NT2/D1 (cell line): ENCODE data around the gene KCNJ6.

Experiments
- DNase-seq: peaks from one replicate; pipeline ENCODE4 v3.0.0-alpha.2; 2011; ENCODE audit warnings: low read depth, low spot score
- H3K27me3 ChIP-seq: 2 replicates; pipeline ENCODE4 v1.6.0; 2011; ENCODE audit warnings: mild to moderate bottlenecking; ENCODE audit not compliant: insufficient read length, insufficient read depth
- H3K36me3 ChIP-seq: 2 replicates; pipeline ENCODE4 v1.6.1; 2011; ENCODE audit warnings: mild to moderate bottlenecking, low read length, mixed read lengths; ENCODE audit not compliant: insufficient read depth, insufficient read length
- H3K4me1 ChIP-seq: 2 replicates; pipeline ENCODE4 v1.5.1; 2011; ENCODE audit not compliant: insufficient read depth, insufficient read length
- H3K4me3 ChIP-seq: 2 replicates; pipeline ENCODE4 v1.5.1; 2011; ENCODE audit warnings: low read depth; ENCODE audit not compliant: insufficient read length
- H3K9ac ChIP-seq: 2 replicates; pipeline ENCODE4 v1.6.0; 2011; ENCODE audit warnings: low read depth; ENCODE audit not compliant: insufficient read length
- H3K9me3 ChIP-seq: 2 replicates; pipeline ENCODE4 v1.5.1; 2011; ENCODE audit warnings: mild to moderate bottlenecking, low read length; ENCODE audit not compliant: insufficient read depth
- SUZ12 ChIP-seq: IDR thresholded peaks from 2 replicates; pipeline ENCODE4 v1.6.1; 2011; ENCODE audit not compliant: insufficient read length, insufficient read depth; ENCODE audit errors: extremely low read depth
- YY1 ChIP-seq: IDR thresholded peaks from 2 replicates; pipeline ENCODE4 v1.6.1; 2011; ENCODE audit not compliant: insufficient read length, insufficient read depth
- ZNF274 ChIP-seq: IDR thresholded peaks from 2 replicates; pipeline ENCODE4 v1.6.1; 2011; ENCODE audit warnings: mild to moderate bottlenecking, low read depth, low read length

KCNJ6 gene

GRCh38 chr21:37863842-37864241, 52.4 kb downstream of the KCNJ6 start:
- no peaks in the 10 kb centered on the region for H3K9me3 ChIP-seq
- H3K36me3 ChIP-seq, result no peaks in the 10 kb centered on the region
- H3K27me3 ChIP-seq, result no peaks in the 10 kb centered on the region
- no peaks in the 10 kb centered on the region for H3K4me1 ChIP-seq
- no peak for DNase-seq
- TF ChIP-seq SUZ12 (no peak), YY1 (no peak), ZNF274 (no peak)
- H3K4me3 ChIP-seq, result no peak overlapping the region
- no peak overlapping the region for H3K9ac ChIP-seq

DNA sequence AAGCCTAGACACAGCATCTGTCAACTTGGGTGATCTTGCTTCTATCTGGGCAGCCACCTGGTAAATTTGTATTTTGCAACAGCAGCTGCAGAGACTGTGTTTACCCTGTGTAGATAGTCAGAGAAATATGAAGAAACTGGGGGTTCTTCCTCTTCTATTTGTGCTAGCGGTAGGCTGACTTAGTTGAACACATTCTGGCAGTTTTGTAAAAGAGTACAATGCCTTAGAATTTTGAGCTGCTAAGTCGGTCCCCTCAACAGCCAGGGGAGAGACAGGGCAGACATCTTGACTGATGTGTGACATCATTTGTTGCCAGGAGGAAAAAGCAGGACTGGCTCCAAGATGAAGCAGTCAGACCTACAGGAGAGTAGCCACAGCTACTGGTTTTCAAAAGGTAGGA, 53.7 kb downstream of the KCNJ6 start:
- H3K36me3 ChIP-seq, result no peaks in the 10 kb centered on the region
- no peaks in the 10 kb centered on the region for H3K4me1 ChIP-seq
- no peaks in the 10 kb centered on the region for H3K9me3 ChIP-seq
- no peak overlapping the region for H3K4me3 ChIP-seq
- TF ChIP-seq ZNF274 (no peak), YY1 (no peak), SUZ12 (no peak)
- DNase-seq, result no peak
- H3K9ac ChIP-seq, result no peak overlapping the region
- H3K27me3 ChIP-seq, result no peaks in the 10 kb centered on the region

GRCh38 chr21:37861561-37861960, 54.7 kb downstream of the KCNJ6 start:
- H3K4me1 ChIP-seq, result no peaks in the 10 kb centered on the region
- no peak for TF ChIP-seq ZNF274
- no peak for TF ChIP-seq SUZ12
- no peaks in the 10 kb centered on the region for H3K27me3 ChIP-seq
- no peak for DNase-seq
- H3K36me3 ChIP-seq, result no peaks in the 10 kb centered on the region
- no peaks in the 10 kb centered on the region for H3K9me3 ChIP-seq
- no peak overlapping the region for H3K4me3 ChIP-seq
- H3K9ac ChIP-seq, result no peak overlapping the region

- no peaks in the 10 kb centered on the region for H3K36me3 ChIP-seq
- H3K4me3 ChIP-seq, result no peak overlapping the region
- no peaks in the 10 kb centered on the region for H3K4me1 ChIP-seq
- H3K9me3 ChIP-seq, result no peaks in the 10 kb centered on the region
- no peak for DNase-seq
- TF ChIP-seq SUZ12 (no peak), YY1 (no peak), ZNF274 (no peak)
- H3K9ac ChIP-seq, result no peak overlapping the region
- no peaks in the 10 kb centered on the region for H3K27me3 ChIP-seq
Observed at GRCh38 chr21:37860416-37860815, 55.8 kb downstream of the KCNJ6 start.

DNA sequence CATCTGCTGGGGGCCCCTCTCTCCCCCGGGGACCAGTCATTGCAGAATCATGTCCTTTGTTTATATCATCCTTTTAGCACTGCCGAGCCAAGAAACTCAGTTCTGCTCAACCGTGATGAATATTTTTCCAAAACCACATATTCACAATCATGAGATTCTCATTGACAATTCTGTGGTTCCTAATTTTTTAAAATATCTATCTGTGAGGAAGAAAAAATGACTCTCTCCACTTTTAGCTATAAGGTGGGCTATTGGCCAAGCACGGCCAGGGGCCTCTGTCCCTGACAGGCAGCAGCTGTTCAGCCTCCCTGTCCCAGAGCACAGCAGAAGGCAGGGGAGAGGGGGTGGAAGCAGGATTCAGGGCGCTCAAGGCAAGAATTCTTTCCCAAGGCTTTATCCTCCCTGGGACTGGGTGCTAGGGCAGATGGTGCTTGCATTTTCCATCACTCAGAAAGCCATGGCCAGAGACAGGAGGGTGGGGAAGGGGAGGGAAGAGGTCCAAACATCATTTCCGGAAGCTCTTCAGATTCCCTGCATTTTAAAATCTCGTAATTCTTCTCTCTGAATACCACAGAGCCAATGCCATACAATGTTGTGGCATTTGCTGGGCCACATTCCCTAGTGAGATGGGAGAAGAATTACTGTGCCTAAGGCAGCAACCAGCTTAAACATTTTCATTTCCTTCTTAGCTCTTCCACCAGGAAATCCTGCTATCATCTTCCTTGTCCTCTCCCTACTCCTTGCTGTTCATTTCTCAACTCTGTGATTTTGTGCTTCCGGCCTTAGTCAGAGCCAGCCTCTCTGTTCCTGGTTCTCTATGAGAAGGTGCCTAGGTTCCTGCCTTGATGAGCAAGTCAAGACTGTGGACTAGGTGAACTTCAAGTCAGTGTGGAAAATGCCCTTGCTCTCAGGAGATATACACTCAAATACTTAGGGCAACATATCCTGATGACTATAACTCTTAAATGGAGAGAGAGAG, 60.3 kb downstream of the KCNJ6 start:
- no peak for DNase-seq
- Histone ChIP-seq H3K4me3 (no peak overlapping the region), H3K9me3 (peaks cover 10% of the 10 kb centered on the region; the same call in 1 of the 2 replicates), H3K36me3 (no peaks in the 10 kb centered on the region), H3K9ac (no peak overlapping the region), H3K4me1 (no peaks in the 10 kb centered on the region), H3K27me3 (no peaks in the 10 kb centered on the region)
- TF ChIP-seq SUZ12 (no peak), ZNF274 (no peak), YY1 (no peak)

GRCh38 chr21:37855271-37855646, 61.0 kb downstream of the KCNJ6 start:
- H3K9me3 ChIP-seq, result peaks cover 10% of the 10 kb centered on the region; the same call in 1 of the 2 replicates
- H3K4me3 ChIP-seq, result no peak overlapping the region
- no peaks in the 10 kb centered on the region for H3K4me1 ChIP-seq
- no peak overlapping the region for H3K9ac ChIP-seq
- no peaks in the 10 kb centered on the region for H3K36me3 ChIP-seq
- DNase-seq, result no peak
- H3K27me3 ChIP-seq, result no peaks in the 10 kb centered on the region
- no peak for TF ChIP-seq SUZ12
- TF ChIP-seq YY1, result no peak

DNA sequence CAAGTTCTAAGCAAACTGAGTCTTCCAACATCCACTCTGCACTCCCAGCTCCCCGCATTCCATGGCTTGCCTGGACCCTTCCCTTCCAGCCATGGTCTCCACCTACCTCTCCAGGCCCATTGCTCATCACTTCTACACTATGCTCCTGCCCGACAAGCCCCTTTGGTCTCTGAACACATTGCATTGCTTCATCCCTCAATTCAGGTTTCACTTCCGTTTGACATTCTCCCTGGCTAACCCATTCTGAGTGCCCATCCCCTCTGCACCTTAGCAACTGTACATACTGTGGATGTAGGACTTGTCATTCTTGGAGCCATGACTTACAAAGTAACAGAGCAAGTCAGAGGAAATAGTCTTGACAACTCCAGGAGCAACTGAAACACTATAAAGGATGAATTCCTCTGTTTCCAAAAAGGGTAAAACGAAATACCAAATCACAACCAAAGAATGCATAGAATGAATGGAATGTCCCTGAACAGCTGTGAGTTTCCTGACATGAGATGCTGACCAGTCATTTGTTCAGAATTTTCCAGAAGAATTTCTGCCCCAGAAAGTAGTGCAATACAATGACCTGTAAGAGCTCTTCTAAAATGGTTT, 66.7 kb downstream of the KCNJ6 start:
- no peaks in the 10 kb centered on the region for H3K36me3 ChIP-seq
- H3K4me3 ChIP-seq, result no peak overlapping the region
- no peaks in the 10 kb centered on the region for H3K27me3 ChIP-seq
- no peak for DNase-seq
- TF ChIP-seq ZNF274, result no peak
- TF ChIP-seq YY1, result no peak
- TF ChIP-seq SUZ12, result no peak
- peaks cover 14% of the 10 kb centered on the region; the same call in 1 of the 2 replicates for H3K9me3 ChIP-seq
- H3K9ac ChIP-seq, result no peak overlapping the region
- H3K4me1 ChIP-seq, result peaks cover 2% of the 10 kb centered on the region
